ENCODE measurements around the gene BDKRB2.

BDKRB2 gene

DNA sequence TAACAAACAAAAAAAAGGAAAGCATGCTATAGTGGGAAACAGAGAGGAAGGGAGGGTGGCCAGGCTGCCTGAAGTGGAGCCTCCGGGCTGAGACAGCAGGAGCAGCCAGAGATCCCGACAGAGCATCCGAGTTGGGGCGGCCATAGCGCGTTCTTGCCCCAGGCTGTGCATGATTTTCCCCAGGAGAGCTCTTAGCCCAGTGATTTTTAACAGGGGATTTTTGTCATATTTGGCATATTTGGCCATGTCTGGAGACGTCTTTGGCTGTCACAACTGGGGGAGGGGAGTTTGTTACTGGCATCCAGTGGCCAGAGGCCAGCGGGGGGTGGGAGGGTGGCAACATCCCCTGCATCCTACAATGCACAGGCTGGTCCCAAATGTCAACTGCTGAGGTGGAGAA is 74.9 kb downstream of the BDKRB2 start:
- FAIRE-seq, result no peak
- DNase-seq (ENCODE audit: insufficient read length, low spot score), result no peak
- TF ChIP-seq, protein P1, sequence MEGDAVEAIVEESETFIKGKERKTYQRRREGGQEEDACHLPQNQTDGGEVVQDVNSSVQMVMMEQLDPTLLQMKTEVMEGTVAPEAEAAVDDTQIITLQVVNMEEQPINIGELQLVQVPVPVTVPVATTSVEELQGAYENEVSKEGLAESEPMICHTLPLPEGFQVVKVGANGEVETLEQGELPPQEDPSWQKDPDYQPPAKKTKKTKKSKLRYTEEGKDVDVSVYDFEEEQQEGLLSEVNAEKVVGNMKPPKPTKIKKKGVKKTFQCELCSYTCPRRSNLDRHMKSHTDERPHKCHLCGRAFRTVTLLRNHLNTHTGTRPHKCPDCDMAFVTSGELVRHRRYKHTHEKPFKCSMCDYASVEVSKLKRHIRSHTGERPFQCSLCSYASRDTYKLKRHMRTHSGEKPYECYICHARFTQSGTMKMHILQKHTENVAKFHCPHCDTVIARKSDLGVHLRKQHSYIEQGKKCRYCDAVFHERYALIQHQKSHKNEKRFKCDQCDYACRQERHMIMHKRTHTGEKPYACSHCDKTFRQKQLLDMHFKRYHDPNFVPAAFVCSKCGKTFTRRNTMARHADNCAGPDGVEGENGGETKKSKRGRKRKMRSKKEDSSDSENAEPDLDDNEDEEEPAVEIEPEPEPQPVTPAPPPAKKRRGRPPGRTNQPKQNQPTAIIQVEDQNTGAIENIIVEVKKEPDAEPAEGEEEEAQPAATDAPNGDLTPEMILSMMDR (IDR thresholded peaks at IDR 0.05; ENCODE audit: insufficient read depth, missing control alignments), result no peak

DNA sequence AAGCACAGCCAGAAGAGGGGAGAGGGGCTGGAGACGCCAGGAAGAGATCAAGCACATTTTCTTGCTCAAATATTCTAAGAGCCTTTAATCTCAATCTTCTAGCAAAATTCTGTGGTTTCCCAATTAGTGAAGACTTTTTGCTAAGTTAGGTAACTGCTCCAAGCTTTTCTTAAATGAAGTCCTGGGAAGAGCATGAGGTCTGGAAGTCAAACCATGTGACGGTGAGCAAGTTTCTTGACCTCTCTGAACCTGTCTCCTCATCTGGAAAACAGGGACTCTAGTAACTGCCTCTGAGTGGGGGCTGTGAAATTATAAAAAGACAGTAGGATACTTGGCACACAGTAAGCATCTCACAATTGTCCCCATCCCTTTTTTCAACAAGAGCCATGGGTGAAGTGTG is 75.5 kb downstream of the BDKRB2 start:
- TF ChIP-seq, protein P1 (IDR thresholded peaks at IDR 0.05; ENCODE audit: insufficient read depth, missing control alignments), result no peak
- DNase-seq (ENCODE audit: insufficient read length, low spot score) (no peak), FAIRE-seq (no peak)

DNA sequence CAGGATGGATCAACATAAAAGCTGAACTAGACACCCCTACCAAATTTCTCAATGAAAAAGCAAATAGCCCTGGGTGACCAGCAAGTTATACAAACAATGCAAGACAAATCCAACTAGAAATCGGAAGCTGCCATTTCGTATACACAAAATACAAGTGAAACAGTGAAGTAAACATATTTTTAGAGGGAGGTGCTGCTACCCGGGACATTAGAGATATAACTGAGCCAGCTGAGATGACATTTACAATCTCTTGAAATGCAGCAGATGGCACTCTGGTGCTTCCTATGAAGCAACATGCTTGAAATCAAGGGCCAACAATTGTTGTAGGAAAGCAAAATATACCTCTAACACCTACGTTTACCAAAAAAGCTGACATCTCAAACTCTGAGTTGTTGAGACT is 76.8 kb downstream of the BDKRB2 start:
- DNase-seq (ENCODE audit: insufficient read length, low spot score), result no peak
- TF ChIP-seq, protein P1 (IDR thresholded peaks at IDR 0.05; ENCODE audit: insufficient read depth, missing control alignments), result peak; percentile 10
- FAIRE-seq, result no peak

DNA sequence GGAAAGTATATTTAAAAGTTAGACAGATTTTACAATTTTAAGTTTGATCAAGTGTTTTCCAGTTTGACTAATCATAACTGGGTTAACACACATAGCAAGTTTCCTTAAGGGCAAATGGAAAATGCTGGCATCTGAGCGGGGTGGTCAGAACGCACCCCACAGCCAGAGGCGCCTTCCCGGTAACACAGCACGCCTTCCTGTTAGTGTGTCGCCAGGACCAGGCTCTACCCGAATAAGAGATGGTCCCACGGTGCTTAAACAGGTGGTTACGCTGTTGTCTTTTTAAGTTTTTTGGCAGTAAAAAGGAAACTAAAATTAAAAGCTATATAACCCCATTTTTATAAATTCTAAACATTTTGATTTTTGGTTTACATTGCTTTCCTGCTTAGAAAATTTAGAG is 79.4 kb downstream of the BDKRB2 start:
- DNase-seq (ENCODE audit: insufficient read length, low spot score), result no peak
- FAIRE-seq, result no peak
- TF ChIP-seq, protein P1 (IDR thresholded peaks at IDR 0.05; ENCODE audit: insufficient read depth, missing control alignments), result no peak

DNA sequence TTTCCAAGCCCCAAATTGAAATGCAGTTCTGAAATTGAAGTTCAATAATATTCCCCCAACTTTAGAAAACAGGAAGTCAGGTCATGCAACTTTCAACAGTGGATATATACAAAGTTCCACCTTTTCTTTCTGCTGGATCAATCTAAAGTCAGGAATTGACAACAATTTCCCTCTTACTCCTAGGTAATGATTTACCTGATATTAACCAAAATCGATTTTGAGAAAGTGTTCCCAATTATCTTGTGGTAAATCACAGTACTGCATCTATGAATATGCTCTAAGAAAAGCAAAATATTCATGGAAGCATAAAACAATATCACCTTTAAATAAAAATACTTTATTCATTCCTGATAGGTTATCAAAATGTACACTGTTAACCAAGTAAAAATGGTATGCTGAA is 79.8 kb downstream of the BDKRB2 start:
- FAIRE-seq (no peak), DNase-seq (ENCODE audit: insufficient read length, low spot score) (no peak)
- TF ChIP-seq, protein P1 (IDR thresholded peaks at IDR 0.05; ENCODE audit: insufficient read depth, missing control alignments), result no peak

DNA sequence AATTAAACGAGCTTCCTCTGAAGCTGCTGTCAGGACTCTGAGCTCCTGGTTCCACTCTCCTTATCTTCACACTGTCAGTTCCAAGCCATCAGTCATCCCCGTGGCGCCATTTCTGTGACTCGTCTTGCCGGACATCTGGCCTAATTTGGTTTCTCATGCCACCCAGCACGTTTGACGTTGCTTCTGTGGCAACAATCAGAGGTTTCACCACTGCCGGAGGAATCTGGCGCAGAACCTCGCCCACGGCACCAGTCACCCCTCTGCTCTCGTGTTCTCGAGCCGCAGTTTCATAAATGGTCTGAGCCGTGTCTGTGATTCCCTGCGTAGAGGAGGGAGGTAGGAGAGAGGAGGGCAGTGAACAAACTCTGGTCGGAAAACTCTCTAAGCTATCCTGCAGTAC is 81.0 kb downstream of the BDKRB2 start:
- no peak for DNase-seq (ENCODE audit: insufficient read length, low spot score)
- no peak for FAIRE-seq
- TF ChIP-seq, protein P1 (IDR thresholded peaks at IDR 0.05; ENCODE audit: insufficient read depth, missing control alignments), result no peak

DNA sequence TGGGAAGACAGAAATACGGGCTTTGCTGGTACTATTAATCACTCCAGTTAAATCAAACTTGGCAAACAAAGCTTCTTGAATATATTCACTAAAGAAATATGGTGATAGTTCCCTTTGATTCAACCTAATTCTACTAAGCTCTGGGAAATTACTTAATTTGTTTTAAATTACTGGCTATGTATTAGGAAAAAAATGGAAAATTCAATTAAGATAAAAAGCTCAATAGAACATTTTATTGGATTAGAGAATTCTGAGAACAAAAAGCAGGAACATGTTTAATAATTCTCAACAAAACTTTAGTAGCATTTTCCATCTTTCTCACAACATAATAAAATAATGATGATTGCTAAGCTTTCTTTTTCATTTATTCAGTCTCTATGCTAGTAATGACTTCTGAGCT is 81.6 kb downstream of the BDKRB2 start:
- FAIRE-seq, result no peak
- TF ChIP-seq, protein P1 (IDR thresholded peaks at IDR 0.05; ENCODE audit: insufficient read depth, missing control alignments), result no peak

More for the DNA sequence above, 81.6 kb downstream of the BDKRB2 start:
- DNase-seq (ENCODE audit: insufficient read length, low spot score), result no peak
